SH-SY5Y (cell line): Measurements from ENCODE around the gene COX7B.

Source experiments
- GATA2 ChIP-seq: IDR thresholded peaks from 2 replicates; pipeline ENCODE4 v1.6.1; 2011; ENCODE audit warnings: mild to moderate bottlenecking, low read depth, low read length
- GATA3 ChIP-seq: IDR thresholded peaks from 2 replicates; pipeline ENCODE4 v1.6.1; 2011; ENCODE audit warnings: low read depth, mild to moderate bottlenecking, low read length, moderate library complexity

- TF ChIP-seq GATA2 (no peak), GATA3 (no peak)
Measured at GRCh38 chrX:77893713-77894112, 5.6 kb upstream of the COX7B start.
